Mesendoderm (in vitro differentiated cells): ENCODE data around the gene ASF1B.

Experiments
- DNase-seq: peaks from one replicate; pipeline ENCODE4 v3.0.0; 2013
- H2AK5ac ChIP-seq: 2 replicates; pipeline ENCODE4 v1.6.1; 2013; ENCODE audit warnings: low read length, inconsistent platforms
- H2BK120ac ChIP-seq: 2 replicates; pipeline ENCODE4 v1.6.1; 2013; ENCODE audit warnings: low read depth, mild to moderate bottlenecking, low read length, moderate library complexity, mixed read lengths
- H2BK15ac ChIP-seq: replicated peaks from 2 replicates; pipeline ENCODE4 v1.6.1; 2013; ENCODE audit warnings: low read depth, mild to moderate bottlenecking, moderate library complexity
- H2BK5ac ChIP-seq: 2 replicates; pipeline ENCODE4 v1.6.1; 2013; ENCODE audit warnings: low read length, inconsistent platforms
- H3K18ac ChIP-seq: 2 replicates; pipeline ENCODE4 v1.6.1; 2013; ENCODE audit warnings: mild to moderate bottlenecking, low read length, mixed read lengths
- H3K23ac ChIP-seq: one replicate; pipeline ENCODE4 v1.6.1; 2013; ENCODE audit warnings: low read length
- H3K27ac ChIP-seq: 2 replicates; pipeline ENCODE4 v1.5.1; 2013; ENCODE audit warnings: low read depth, mild to moderate bottlenecking, inconsistent platforms, low read length, moderate library complexity
- H3K27me3 ChIP-seq: 2 replicates; pipeline ENCODE4 v1.6.1; 2013; ENCODE audit warnings: low read length, control low read depth, mild to moderate bottlenecking, inconsistent platforms; ENCODE audit not compliant: insufficient read depth, poor library complexity
- H3K36me3 ChIP-seq: 2 replicates; pipeline ENCODE4 v1.6.1; 2013; ENCODE audit warnings: low read length, inconsistent platforms; ENCODE audit not compliant: control insufficient read depth, insufficient read depth
- H3K4ac ChIP-seq: one replicate; pipeline ENCODE4 v1.6.1; 2013; ENCODE audit warnings: low read depth, mild to moderate bottlenecking, low read length, moderate library complexity
- H3K4me1 ChIP-seq: 2 replicates; pipeline ENCODE4 v1.6.1; 2013; ENCODE audit warnings: low read depth, low read length, inconsistent platforms; ENCODE audit not compliant: control insufficient read depth
- H3K4me2 ChIP-seq: 2 replicates; pipeline ENCODE4 v1.6.1; 2013; ENCODE audit warnings: low read length
- H3K4me3 ChIP-seq: 2 replicates; pipeline ENCODE4 v1.5.1; 2013; ENCODE audit warnings: mild to moderate bottlenecking, low read length
- H3K56ac ChIP-seq: one replicate; pipeline ENCODE4 v1.6.1; 2013; ENCODE audit warnings: low read length
- H3K79me1 ChIP-seq: 2 replicates; pipeline ENCODE4 v1.6.1; 2013; ENCODE audit warnings: low read length, inconsistent platforms
- H3K79me2 ChIP-seq: 2 replicates; pipeline ENCODE4 v1.6.1; 2013; ENCODE audit warnings: mild to moderate bottlenecking, low read length; ENCODE audit not compliant: control insufficient read depth, insufficient read depth
- H3K9ac ChIP-seq: 2 replicates; pipeline ENCODE4 v1.6.1; 2013; ENCODE audit warnings: low read length, inconsistent platforms
- H4K5ac ChIP-seq: one replicate; pipeline ENCODE4 v1.6.1; 2013; ENCODE audit warnings: low read length
- H4K8ac ChIP-seq: one replicate; pipeline ENCODE4 v1.6.1; 2013; ENCODE audit warnings: low read depth, mild to moderate bottlenecking, control low read depth, low read length, moderate library complexity
- WGBS: extraction: QIAGEN DNeasy Blood & Tissue Kit; methylation state at CpG from one replicate; pipeline ENCODE4 v1.1.7; 2013; ENCODE audit warnings: low lambda C conversion rate, missing lambda C conversion rate; ENCODE audit not compliant: insufficient coverage; ENCODE audit errors: extremely low coverage; 5-methylcytosine and 5-hydroxymethylcytosine counted together

The ASF1B gene

GRCh38 chr19:14089412-14089661 is 47.1 kb downstream of the ASF1B start:
- Histone ChIP-seq H3K18ac (no peak overlapping the region), H2AK5ac (no peak overlapping the region), H3K9ac (peak overlapping the region; percentile 63), H2BK15ac (no peak overlapping the region), H3K27ac (no peak overlapping the region), H4K8ac (no peak overlapping the region), H2BK5ac (no peak overlapping the region), H4K5ac (no peak overlapping the region), H3K4ac (no peak overlapping the region), H3K36me3 (peaks cover 5% of the 10 kb centered on the region), H3K4me3 (peak overlapping the region; percentile 35), H3K79me2 (peaks cover 6% of the 10 kb centered on the region), H3K4me2 (peak overlapping the region; percentile 88), H3K27me3 (no peaks in the 10 kb centered on the region), H3K79me1 (peaks cover 8% of the 10 kb centered on the region), H3K4me1 (peaks cover 2% of the 10 kb centered on the region), H2BK120ac (no peak overlapping the region), H3K56ac (peak overlapping the region; percentile 96), H3K23ac (no peak overlapping the region)
- DNase-seq = peak; percentile 55
- WGBS = no CpG with 5 or more reads among the region's 16 CpGs

GRCh38 chr19:14088634-14089411 is 47.6 kb downstream of the ASF1B start:
- Histone ChIP-seq H3K27ac (no peak overlapping the region), H3K79me1 (peaks cover 8% of the 10 kb centered on the region), H3K27me3 (no peaks in the 10 kb centered on the region), H3K56ac (peak overlapping the region; percentile 96), H3K4ac (no peak overlapping the region), H2BK5ac (no peak overlapping the region), H2AK5ac (no peak overlapping the region), H3K9ac (peak overlapping the region; percentile 63), H4K8ac (no peak overlapping the region), H3K4me2 (peak overlapping the region; percentile 88), H3K4me1 (peaks cover 2% of the 10 kb centered on the region), H3K4me3 (peak overlapping the region; percentile 35), H3K36me3 (peaks cover 5% of the 10 kb centered on the region), H3K79me2 (peaks cover 6% of the 10 kb centered on the region), H3K23ac (no peak overlapping the region), H4K5ac (no peak overlapping the region), H3K18ac (no peak overlapping the region), H2BK15ac (no peak overlapping the region), H2BK120ac (no peak overlapping the region)
- DNase-seq = no peak
- no CpG with 5 or more reads among the region's 30 CpGs for WGBS

DNA sequence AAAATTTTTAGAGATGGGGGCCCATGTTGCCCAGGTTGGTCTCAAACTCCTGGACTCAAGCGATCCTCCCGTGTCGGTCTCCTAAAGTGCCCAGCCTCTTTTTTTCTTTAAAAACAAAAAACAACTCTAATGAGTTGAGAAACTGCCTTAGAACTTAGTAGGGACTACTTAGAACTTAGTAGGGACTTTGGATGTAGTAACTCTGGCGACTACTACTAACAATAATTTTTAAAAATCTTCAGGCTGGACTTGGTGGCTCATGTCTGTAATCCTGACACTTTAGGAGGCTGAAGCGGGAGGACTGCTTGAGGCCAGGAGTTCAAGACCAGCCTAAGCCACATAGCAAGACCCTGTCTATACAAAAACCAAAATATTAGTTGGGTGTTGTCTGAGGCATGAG is 50.3 kb downstream of the ASF1B start:
- H2BK15ac ChIP-seq = no peak overlapping the region
- H3K23ac ChIP-seq = no peak overlapping the region
- H3K18ac ChIP-seq = no peak overlapping the region
- H3K79me2 ChIP-seq = peaks cover 6% of the 10 kb centered on the region
- H3K36me3 ChIP-seq = peaks cover 5% of the 10 kb centered on the region
- no peaks in the 10 kb centered on the region for H3K27me3 ChIP-seq
- H3K9ac ChIP-seq = no peak overlapping the region
- no peak overlapping the region for H4K8ac ChIP-seq
- H4K5ac ChIP-seq = no peak overlapping the region
- no peak for DNase-seq
- H2BK120ac ChIP-seq = no peak overlapping the region
- H3K27ac ChIP-seq = no peak overlapping the region
- no peak overlapping the region for H3K4me2 ChIP-seq
- peak overlapping the region; percentile 42 for H3K56ac ChIP-seq
- no peak overlapping the region for H2AK5ac ChIP-seq
- peaks cover 8% of the 10 kb centered on the region for H3K79me1 ChIP-seq
- H3K4ac ChIP-seq = no peak overlapping the region
- no peaks in the 10 kb centered on the region for H3K4me1 ChIP-seq
- H2BK5ac ChIP-seq = no peak overlapping the region
- WGBS = no CpG with 5 or more reads among the region's 5 CpGs
- no peak overlapping the region for H3K4me3 ChIP-seq

- no peak within 1 kb of the TSS for H3K18ac ChIP-seq
- H3K56ac ChIP-seq = peak within 1 kb of the TSS; percentile 42
- H3K79me2 ChIP-seq = peaks cover 6% of the 10 kb centered on the region
- no peak within 1 kb of the TSS for H3K4ac ChIP-seq
- no peak within 1 kb of the TSS for H2AK5ac ChIP-seq
- H3K9ac ChIP-seq = peak within 1 kb of the TSS; percentile 42
- no peak for DNase-seq
- peak within 1 kb of the TSS; percentile 25 for H3K4me2 ChIP-seq
- no peaks in the 10 kb centered on the region for H3K27me3 ChIP-seq
- H2BK120ac ChIP-seq = no peak within 1 kb of the TSS
- H3K36me3 ChIP-seq = peaks cover 5% of the 10 kb centered on the region
- no peak within 1 kb of the TSS for H4K5ac ChIP-seq
- WGBS = no CpG with 5 or more reads among the region's 54 CpGs
- no peaks in the 10 kb centered on the region for H3K4me1 ChIP-seq
- no peak within 1 kb of the TSS for H3K23ac ChIP-seq
- H2BK5ac ChIP-seq = no peak within 1 kb of the TSS
- no peak within 1 kb of the TSS for H4K8ac ChIP-seq
- H3K79me1 ChIP-seq = peaks cover 8% of the 10 kb centered on the region
- H3K4me3 ChIP-seq = no peak within 1 kb of the TSS
- no peak within 1 kb of the TSS for H3K27ac ChIP-seq
- H2BK15ac ChIP-seq = no peak within 1 kb of the TSS
These were observed 50.9 kb downstream of the ASF1B start, which contains the start of gene C19orf67 for GRCh38 chr19:14085309-14085995. TSS of gene C19orf67 (minus strand) at chr19:14085783. CDS start at chr19:14085627, 156 bp downstream.

GRCh38 chr19:14082675-14082960 is 53.8 kb downstream of the ASF1B start:
- Histone ChIP-seq H3K27me3 (no peaks in the 10 kb centered on the region), H3K4ac (no peak overlapping the region), H3K4me1 (no peaks in the 10 kb centered on the region), H3K23ac (no peak overlapping the region), H3K56ac (no peak overlapping the region), H3K79me1 (no peaks in the 10 kb centered on the region), H2BK5ac (no peak overlapping the region), H3K4me2 (no peak overlapping the region), H4K8ac (no peak overlapping the region), H3K27ac (no peak overlapping the region), H2BK15ac (no peak overlapping the region), H3K4me3 (no peak overlapping the region), H2BK120ac (no peak overlapping the region), H2AK5ac (no peak overlapping the region), H3K79me2 (no peaks in the 10 kb centered on the region), H3K9ac (no peak overlapping the region), H4K5ac (no peak overlapping the region), H3K18ac (no peak overlapping the region), H3K36me3 (no peaks in the 10 kb centered on the region)
- WGBS = no CpG with 5 or more reads among the region's 1 CpG
- DNase-seq = no peak
